Right kidney (tissue), 1 donor: ENCODE data around the gene JAKMIP2.
"Not testable (repeated sequence)": the region's sequence is repeated elsewhere in the genome, so short reads cannot be mapped to it uniquely, and the experiment has no call there.

Experiments
- DNase-seq: peaks from one replicate; pipeline ENCODE4 v3.0.0-alpha.2; 2016

Gene JAKMIP2

DNA sequence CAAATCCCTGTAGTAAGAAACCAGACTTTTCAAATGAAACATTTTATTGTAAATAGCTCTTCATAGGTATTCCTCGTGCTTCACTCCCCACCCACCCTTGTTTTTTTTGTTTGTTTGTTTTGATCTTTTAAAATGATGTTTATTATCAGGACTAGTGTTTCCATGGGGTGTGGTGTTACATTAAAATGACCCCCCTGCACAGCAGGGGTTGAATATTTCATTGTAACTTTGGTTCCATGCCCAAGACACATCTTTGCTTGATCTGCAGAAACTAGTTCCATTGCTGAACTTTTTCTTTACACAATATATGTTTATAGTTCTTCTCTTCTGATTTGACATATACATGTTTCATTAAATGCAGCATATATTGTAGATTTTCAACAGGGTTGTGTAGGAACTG is 191.4 kb downstream of the JAKMIP2 start:
- DNase-seq, result no peak

GRCh38 chr5:147590096-147590495 is 192.4 kb downstream of the JAKMIP2 start:
- DNase-seq, result no peak

- no peak for DNase-seq
Measured at GRCh38 chr5:147586832-147587231, 195.7 kb downstream of the JAKMIP2 start.

- DNase-seq, result no peak
Measured at GRCh38 chr5:147586221-147586620, 196.3 kb downstream of the JAKMIP2 start.

- not testable (repeated sequence) for DNase-seq
Measured at GRCh38 chr5:147582272-147582671, 200.3 kb downstream of the JAKMIP2 start.

DNA sequence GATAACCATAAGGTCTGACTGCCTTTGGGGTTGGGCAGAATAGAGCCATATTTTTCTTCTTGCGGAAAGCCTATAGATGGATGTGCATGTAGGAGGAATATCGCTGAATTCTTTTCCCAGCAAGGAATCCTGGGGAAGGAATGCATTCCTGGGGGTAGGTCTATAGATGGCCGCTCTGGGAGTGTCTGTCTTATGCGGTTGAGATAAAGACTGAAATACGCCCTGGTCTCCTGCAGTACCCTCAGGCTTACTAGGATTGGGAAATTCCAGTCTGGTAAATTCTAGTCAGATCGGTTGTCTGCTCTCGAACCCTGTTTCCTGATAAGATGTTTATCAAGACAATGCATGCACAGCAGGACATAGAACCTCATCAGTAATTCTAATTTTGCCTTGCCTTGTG is 202.1 kb downstream of the JAKMIP2 start:
- DNase-seq, result not testable (repeated sequence)

DNA sequence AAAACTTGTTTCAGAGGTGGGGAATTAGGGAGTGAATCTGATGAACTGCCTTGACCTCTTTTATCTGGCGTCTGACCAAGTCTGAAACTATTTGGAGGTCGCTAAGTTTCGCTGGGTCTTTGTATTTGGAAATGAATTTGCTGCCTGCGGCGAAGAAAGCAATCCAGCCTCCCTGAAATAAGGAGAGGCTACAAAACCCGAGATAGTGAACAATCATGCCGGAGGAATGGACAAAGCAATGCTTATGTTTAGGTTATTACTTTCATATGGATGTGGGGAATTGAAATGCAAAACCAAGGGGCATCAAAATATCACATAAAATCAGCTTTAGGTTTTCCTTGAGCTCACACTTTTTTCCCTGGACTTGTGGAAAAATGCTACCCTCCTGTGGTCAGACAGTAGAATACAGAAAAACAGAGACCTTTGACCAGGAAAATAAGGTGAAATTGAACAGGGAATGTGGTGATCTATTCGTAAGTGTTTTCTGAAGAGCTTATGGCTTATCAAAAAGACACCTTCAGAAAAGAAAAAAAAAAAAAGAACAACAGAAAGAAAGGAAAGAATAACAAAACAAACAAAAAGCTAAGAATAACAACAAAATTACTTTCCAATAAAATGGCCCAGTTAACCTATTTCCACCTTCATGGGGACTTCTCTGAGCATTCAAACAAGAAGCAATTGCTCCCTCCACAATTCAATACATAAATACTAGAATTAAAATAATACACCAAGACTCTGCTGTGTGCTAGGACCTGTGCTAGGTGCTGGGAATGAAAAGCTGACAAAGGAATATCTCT is 204.1 kb downstream of the JAKMIP2 start:
- peak; percentile 30 for DNase-seq

- DNase-seq, result peak; percentile 12
Measured at GRCh38 chr5:147576646-147577535, 205.6 kb downstream of the JAKMIP2 start.

DNA sequence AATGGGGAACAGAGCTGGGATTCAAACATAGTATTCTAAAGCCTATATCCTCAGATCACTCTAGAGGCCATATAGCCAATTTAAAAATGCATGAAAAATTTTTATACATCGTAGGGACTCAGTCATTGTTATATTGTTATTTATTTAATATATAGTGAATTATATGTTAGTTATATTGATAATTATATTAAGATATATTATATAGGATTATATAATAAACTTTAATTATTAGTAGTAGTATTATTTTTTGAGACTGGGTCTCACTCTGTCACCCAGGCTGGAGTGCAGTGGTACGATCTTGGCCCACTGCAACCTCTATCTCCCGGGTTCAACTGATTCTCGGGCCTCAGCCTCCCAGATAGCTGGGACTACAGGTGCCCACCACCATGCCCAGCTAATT is 206.9 kb downstream of the JAKMIP2 start:
- no peak for DNase-seq

DNA sequence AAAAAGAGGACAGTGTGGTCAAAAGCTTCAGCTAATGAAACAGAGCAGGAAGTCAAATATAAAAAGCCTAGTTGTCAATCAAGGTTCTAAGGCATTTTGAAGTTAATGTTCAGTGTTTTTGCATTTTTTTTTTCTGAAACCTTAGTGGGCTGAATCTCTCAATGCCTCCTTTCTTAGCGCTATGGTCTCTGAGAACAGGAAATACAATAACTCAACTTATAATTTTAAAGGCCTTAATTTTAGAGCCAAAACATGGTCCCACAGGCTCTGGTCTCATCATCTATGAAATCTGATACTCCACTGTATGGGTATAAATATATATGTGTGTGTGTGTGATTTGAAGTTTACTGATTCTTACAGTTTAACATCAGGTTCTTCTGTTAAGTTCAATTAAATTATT is 209.3 kb downstream of the JAKMIP2 start:
- no peak for DNase-seq

DNA sequence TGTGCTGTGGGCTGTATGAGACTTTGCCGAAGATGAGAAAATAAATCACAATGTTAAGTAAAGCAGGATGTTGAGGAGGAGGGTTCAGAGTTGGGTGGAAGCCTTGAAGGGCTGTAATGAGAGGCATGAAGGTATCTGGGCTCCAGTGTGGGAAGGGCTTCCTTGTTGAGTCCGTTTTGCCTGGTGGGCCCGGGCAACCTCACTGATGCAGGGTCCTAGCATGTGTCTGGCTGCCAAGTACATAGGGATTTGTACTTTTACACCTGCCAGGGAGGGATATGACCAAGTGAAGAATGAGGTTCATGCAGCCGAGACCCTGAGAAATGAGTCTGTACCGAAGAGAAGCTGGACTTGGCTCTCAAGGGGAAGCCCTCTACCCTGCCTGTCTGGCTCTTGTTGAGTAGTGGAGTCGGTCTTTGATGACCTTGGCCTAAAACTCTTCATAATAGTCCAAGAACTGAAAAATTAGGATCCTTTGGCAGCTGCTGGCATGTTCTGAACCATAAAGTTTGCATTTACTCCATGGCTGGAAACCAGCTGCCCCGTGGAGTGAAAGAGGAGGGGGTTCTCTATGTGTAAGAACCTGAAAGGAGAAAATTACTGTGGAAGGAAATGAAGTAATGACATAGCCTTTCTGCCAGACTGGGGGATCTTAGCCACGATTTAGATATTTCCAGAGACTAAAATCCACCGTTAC is 213.7 kb downstream of the JAKMIP2 start:
- DNase-seq, result no peak

DNA sequence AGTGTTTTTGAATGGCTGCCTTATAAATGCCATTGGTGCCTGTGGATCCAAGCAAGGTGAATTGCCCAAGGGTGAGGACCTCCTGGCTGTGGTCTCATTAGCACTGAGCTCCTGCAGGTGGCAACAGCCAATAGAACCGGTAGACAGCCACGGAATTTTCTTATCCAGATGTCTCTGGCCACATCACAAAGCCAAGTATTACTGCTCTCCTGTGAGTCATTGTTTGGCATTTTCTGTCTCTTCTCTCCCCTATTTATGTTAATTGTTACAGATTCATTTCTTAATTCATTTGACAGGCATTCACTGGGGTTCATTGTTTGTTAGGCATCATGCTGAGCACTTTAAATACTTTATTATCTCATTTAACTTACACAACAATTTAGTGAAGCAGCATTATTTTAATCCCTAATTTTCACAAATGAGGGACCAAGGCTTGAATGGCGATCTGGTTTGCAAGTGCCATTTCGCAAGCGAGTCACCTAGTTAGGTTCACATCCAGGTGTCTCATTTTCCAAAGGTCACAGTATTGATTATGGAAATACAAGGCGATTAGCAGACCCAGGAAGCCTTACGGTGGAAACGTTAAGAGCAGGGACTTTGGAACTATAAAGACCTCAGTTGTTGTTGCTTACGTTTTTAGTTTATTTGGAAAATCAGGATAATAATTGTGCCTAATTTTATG is 214.5 kb downstream of the JAKMIP2 start:
- no peak for DNase-seq

DNA sequence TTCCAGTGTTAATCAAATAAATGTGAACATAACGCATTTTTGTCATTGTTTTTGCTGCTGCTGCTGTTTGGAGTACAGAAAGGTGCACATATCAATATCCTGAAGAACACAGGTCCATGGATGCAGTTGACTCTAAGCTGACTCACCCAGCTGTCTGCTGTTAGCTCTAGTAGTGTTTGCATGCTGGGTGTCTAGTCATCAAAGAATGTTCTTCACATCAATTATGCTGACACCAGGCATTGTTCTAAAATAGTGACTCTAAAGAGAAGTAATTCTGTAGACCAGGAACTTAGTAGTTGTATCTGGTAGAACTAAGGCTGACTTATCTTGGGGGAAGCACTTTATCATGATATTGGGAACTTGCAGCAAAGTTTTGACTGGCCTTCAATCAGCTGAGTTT is 217.0 kb downstream of the JAKMIP2 start:
- no peak for DNase-seq

GRCh38 chr5:147564124-147564486 is 218.4 kb downstream of the JAKMIP2 start:
- no peak for DNase-seq

GRCh38 chr5:147563466-147564123 is 218.9 kb downstream of the JAKMIP2 start:
- no peak for DNase-seq

GRCh38 chr5:147561435-147561834 is 221.1 kb downstream of the JAKMIP2 start:
- no peak for DNase-seq

- no peak for DNase-seq
Measured at GRCh38 chr5:147560718-147561331, 221.7 kb downstream of the JAKMIP2 start.

DNA sequence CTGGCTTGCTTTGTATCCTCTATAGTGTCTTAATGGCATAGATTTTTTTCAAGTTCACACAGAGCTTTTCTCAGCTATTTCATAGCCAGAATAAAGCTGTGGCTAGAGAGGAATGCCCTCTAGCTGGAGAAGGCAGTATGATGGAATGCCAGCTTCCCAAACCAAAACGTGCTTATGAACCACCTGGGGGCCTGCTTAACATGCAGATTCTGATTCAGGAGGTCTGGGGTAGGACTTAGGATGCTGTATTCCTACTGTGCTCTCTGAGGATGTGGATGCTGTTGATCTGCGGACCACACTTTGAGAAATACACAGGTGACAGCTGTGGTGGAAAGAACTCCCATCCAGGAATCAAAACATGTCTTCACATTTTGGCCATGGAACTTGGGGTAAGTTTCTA is 222.8 kb downstream of the JAKMIP2 start:
- DNase-seq, result no peak

GRCh38 chr5:147558826-147559225 is 223.7 kb downstream of the JAKMIP2 start:
- no peak for DNase-seq

GRCh38 chr5:147557876-147558745 is 224.4 kb downstream of the JAKMIP2 start:
- no peak for DNase-seq
